Measurements from ENCODE around the gene ME2. TPM values are rescaled to one million over a fixed set of nuclear protein-coding genes. Genes with fewer than 3 reads are reported as not detected.

ME2 gene
- total RNA-seq, 1 donor: 38.9 TPM

DNA sequence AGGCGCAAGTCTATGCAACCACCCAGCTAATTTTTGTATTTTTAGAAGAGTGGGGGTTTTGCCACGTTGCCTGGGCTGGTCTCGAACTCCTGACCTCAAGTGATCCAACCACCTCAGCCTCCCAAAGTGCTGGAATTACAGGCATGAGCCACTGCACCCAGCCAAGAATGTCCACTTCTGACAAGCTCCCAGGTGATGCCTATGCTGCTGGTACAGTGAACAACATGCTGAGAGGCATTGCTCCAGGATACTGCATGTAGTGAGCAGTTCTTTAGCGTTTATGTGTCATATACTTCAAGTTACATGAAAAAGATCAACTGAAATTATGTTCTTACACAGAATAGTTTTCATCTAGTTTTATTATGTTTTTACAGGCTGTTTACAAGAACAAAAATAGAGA is 71.7 kb downstream of the ME2 start:
- DNase-seq (ENCODE audit: low read depth): no peak
- H3K4me3 ChIP-seq (ENCODE audit: low read depth, low read length): no peak overlapping the region
- TF ChIP-seq, protein P1, sequence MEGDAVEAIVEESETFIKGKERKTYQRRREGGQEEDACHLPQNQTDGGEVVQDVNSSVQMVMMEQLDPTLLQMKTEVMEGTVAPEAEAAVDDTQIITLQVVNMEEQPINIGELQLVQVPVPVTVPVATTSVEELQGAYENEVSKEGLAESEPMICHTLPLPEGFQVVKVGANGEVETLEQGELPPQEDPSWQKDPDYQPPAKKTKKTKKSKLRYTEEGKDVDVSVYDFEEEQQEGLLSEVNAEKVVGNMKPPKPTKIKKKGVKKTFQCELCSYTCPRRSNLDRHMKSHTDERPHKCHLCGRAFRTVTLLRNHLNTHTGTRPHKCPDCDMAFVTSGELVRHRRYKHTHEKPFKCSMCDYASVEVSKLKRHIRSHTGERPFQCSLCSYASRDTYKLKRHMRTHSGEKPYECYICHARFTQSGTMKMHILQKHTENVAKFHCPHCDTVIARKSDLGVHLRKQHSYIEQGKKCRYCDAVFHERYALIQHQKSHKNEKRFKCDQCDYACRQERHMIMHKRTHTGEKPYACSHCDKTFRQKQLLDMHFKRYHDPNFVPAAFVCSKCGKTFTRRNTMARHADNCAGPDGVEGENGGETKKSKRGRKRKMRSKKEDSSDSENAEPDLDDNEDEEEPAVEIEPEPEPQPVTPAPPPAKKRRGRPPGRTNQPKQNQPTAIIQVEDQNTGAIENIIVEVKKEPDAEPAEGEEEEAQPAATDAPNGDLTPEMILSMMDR (IDR thresholded peaks at IDR 0.05; ENCODE audit: insufficient read depth, low read depth, low read length): no peak

DNA sequence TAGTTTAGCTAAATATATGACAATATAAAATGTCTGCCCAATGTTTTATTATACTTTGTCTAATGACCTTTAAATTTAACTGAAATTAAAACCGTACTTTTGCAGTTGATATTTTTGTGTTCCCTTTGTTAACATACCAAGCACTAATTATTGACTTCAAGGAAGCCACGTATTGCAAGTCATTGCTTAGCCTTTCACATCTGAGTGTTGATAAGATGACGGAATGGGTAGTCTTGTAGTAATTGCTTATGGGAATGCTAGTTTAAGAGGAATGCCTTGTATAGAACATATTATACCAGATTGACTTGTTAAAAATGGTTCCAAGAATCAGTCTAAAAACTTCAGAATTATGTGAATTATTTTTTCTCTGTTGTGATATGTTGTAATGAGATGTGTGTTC is 74.9 kb downstream of the ME2 start:
- no peak for DNase-seq (ENCODE audit: low read depth)
- TF ChIP-seq, protein P1 (IDR thresholded peaks at IDR 0.05; ENCODE audit: insufficient read depth, low read depth, low read length): no peak
- H3K4me3 ChIP-seq (ENCODE audit: low read depth, low read length): no peak overlapping the region

DNA sequence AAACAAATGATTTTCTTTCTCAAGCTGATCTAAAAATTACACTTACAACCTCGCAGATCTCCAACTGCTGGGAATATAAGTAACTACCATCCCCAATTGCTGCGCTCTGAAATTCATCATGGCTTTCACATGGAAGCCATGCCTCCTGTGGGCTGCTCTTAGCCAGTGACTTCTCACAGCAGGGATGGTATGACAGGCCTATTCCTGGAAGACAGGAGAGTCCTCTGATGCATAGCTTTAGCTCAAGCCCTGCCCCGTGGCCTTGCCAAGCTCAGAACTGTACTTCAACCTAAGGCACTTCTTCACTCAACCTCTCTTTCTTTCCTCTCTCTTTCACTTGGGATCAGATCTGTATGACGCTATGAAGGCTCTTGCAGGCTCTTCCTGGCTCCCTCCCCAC is 76.3 kb downstream of the ME2 start:
- no peak for DNase-seq (ENCODE audit: low read depth)
- H3K4me3 ChIP-seq (ENCODE audit: low read depth, low read length): no peak overlapping the region
- TF ChIP-seq, protein P1 (IDR thresholded peaks at IDR 0.05; ENCODE audit: insufficient read depth, low read depth, low read length): no peak

DNA sequence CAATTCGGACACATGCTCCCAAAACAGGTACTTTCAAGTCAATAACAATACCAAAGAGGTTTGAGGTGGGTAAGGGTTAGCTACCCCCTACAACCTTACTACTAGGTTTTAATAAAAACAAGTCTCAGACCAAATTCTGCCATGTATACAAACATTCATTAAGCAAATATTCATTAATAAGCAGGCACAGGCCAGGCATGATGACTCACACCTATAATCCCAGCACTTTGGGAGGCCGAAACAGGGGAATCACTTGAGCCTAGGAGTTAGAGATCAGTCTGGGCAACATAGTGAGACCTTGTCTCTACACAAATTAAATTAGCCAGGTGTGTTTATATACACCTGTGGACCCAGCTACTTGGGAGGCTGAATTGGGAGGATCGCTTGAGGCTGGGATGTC is 77.2 kb downstream of the ME2 start:
- TF ChIP-seq, protein P1 (IDR thresholded peaks at IDR 0.05; ENCODE audit: insufficient read depth, low read depth, low read length): no peak
- H3K4me3 ChIP-seq (ENCODE audit: low read depth, low read length): no peak overlapping the region
- no peak for DNase-seq (ENCODE audit: low read depth)

DNA sequence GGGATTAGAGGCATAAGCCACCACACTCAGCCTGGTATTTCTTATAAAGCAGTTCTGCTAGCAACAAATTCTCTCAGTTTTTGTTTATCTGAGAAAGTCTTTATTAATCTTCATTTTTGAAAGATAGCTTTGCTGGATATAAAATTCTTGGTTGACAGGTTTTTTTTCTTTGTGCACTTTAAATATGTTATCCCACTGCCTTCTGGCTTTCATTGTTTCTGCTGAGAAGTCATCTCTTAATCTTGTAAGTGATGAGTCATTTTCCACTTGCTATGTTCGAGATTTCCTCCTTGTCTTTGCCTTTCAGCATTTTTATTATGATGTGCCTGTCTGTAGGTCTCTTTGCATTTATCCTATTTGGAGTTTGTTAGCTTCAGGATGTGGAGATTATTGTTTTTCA is 83.1 kb downstream of the ME2 start:
- TF ChIP-seq, protein P1 (IDR thresholded peaks at IDR 0.05; ENCODE audit: insufficient read depth, low read depth, low read length): no peak
- DNase-seq (ENCODE audit: low read depth): no peak
- H3K4me3 ChIP-seq (ENCODE audit: low read depth, low read length): no peak overlapping the region

DNA sequence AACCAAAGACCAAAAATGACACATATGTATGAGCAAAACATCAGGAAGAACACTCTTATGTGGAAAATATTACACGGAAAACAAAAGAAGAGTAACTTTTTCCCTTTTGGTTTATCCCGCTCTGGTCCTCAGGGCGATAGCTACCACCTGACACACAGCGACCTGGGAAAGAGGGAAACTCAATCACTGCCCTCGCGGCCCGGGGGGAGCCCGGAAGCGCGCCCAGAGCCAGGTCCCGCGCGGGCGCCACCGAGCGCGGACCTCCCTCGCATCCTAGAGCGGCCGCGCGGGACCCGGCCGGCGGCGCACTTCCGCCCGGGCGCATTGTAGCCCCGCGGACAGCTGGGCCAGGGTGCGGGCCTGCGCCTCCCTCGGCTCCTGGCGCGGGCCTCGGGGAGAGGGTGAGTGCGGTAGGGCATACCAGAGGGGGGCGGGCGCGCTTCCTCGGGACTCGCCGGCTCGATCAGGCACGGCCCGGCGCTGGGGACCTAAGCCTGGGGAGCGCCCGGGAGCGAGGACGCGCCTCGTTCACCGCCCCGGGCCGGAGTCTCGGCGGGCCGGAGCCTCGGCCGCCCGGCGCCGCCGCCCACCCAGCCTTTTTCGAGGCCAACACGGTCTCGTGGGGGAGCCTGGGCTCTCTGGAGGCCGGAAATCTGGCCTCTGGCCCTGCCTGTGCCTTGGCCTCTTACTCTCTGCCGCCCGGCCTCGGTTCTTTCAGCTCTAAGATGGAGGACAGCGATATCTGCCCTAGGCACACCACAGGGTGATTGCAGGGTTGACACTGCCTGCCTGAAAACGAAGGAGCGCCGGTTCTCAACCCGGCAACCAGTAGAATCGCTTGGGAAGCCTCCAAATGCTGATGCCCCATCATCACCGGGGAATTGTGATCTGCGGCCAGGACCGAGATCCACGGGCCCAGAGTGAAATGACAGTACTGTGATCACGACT is 89.1 kb downstream of the ME2 start, which contains the start of gene ELAC1:
ELAC1 (plus strand) TSS at position 327 of the 948 bp plus-strand sequence. CDS start 6,365 bp downstream, outside the sequence.
- H3K4me3 ChIP-seq (ENCODE audit: low read depth, low read length): peak within 1 kb of the TSS; percentile 76
- TF ChIP-seq, protein P1 (IDR thresholded peaks at IDR 0.05; ENCODE audit: insufficient read depth, low read depth, low read length): no peak
- peak; percentile 80 for DNase-seq (ENCODE audit: low read depth)
